A549 (cell line): ENCODE data around the gene TMEM101. TPM values are rescaled to one million over a fixed set of nuclear protein-coding genes. Genes with fewer than 3 reads are reported as not detected.

Experiments
- ATAC-seq, 2 experiments: fragments of 200-7000 bp in 1 of 2; fragments of >200 bp in 1 of 2; cut with Nextera tagmentation in 1 of 2; cut with Tn5 transposase in 1 of 2; 3 replicates each; pipeline versions ENCODE4 v1.8.0 to v1.9.1; 2018 to 2020; ENCODE audit warnings: mild to moderate bottlenecking in 1 of 2, moderate library complexity in 1 of 2
- CTCF ChIA-PET: fragments of 300-600 bp; sonication (Branson Sonifier 250); formaldehyde crosslinking; extraction: SDS; loops from one replicate; lab custom pipeline; 2021; ENCODE audit warnings: antibody characterized with exemption, inconsistent platforms; lab: Yijun Ruan, JAX
- POLR2A ChIA-PET: fragments of 350-600 bp; formaldehyde crosslinking; extraction: SDS; loops from one replicate; lab custom pipeline; 2021; ENCODE audit warnings: antibody characterized with exemption, inconsistent platforms; lab: Yijun Ruan, JAX
- DNase-seq, 2 experiments: peaks; one replicate each; pipeline versions ENCODE4 v3.0.0 to v3.0.0-alpha.2; 2011 to 2016; ENCODE audit warnings: low read depth in 1 of 2, low spot score in 1 of 2
- FAIRE-seq: peaks from 2 replicates; lab custom pipeline; 2011; peaks lifted over from hg19 to GRCh38; lab: Jason Lieb, UNC
- H3K27ac ChIP-seq, 2 experiments: fragments of >200 bp; sonication (Bioruptor Twin); formaldehyde crosslinking; 3 replicates each; pipeline ENCODE4 v1.5.1; 2016 to 2017
- H3K4me1 ChIP-seq: fragments of >200 bp; sonication (Bioruptor Twin); formaldehyde crosslinking; 3 replicates; pipeline ENCODE4 v1.6.1; 2016
- H3K4me2 ChIP-seq: fragments of >200 bp; sonication (Bioruptor Twin); formaldehyde crosslinking; 3 replicates; pipeline ENCODE4 v1.6.1; 2016
- H3K4me3 ChIP-seq: fragments of >200 bp; sonication (Bioruptor Twin); formaldehyde crosslinking; 3 replicates; pipeline ENCODE4 v1.5.1; 2016
- H3K9me3 ChIP-seq: fragments of >200 bp; sonication (Bioruptor Twin); formaldehyde crosslinking; 3 replicates; pipeline ENCODE4 v1.6.1; 2016
- CBX2 ChIP-seq: fragments of 200-600 bp; sonication (generic); IDR thresholded peaks from 2 replicates; pipeline ENCODE4 v1.6.1; 2016; ENCODE audit warnings: low read depth, mild to moderate bottlenecking, borderline replicate concordance
- CEBPB ChIP-seq, 2 experiments: fragments of >200 bp in 1 of 2; sonication (Bioruptor Twin) in 1 of 2; formaldehyde crosslinking in 1 of 2; IDR thresholded peaks; 2 replicates each; pipeline ENCODE4 v1.6.1; 2012 to 2016
- CHD2 ChIP-seq: fragments of 150-350 bp; IDR thresholded peaks from 2 replicates; pipeline ENCODE4 v1.6.1; 2014; ENCODE audit warnings: low read length; ENCODE audit not compliant: partially characterized antibody
- CTCF ChIP-seq: fragments of >200 bp; sonication (Bioruptor Twin); formaldehyde crosslinking; IDR thresholded peaks from 3 replicates; pipeline ENCODE4 v1.5.1; 2016
- EHMT2 ChIP-seq: fragments of 200-600 bp; sonication (generic); IDR thresholded peaks from 2 replicates; pipeline ENCODE4 v1.6.1; 2016; ENCODE audit warnings: antibody characterized with exemption, low read depth, mild to moderate bottlenecking, moderate library complexity
- ELK1 ChIP-seq: fragments of 150-350 bp; IDR thresholded peaks from 2 replicates; pipeline ENCODE4 v1.6.1; 2014; ENCODE audit warnings: low read depth, mild to moderate bottlenecking, low read length
- FOSB ChIP-seq: fragments of 250-450 bp; sonication (Bioruptor Pico); IDR thresholded peaks from 2 replicates; pipeline ENCODE4 v1.5.0; 2020; ENCODE audit warnings: mild to moderate bottlenecking, moderate library complexity
- FOSL2 ChIP-seq, 2 experiments: fragments of 450-650 bp in 1 of 2; fragments of >200 bp in 1 of 2; sonication (Bioruptor Twin) in 1 of 2; formaldehyde crosslinking; IDR thresholded peaks; 2 replicates each; pipeline versions ENCODE4 v1.5.0 to v1.6.1; 2016 to 2020; ENCODE audit warnings: mild to moderate bottlenecking in 1 of 2, moderate library complexity in 1 of 2
- FOXS1 ChIP-seq: fragments of 250-450 bp; sonication (Bioruptor Pico); IDR thresholded peaks from 2 replicates; pipeline ENCODE4 v1.5.0; 2020; ENCODE audit warnings: mild to moderate bottlenecking, moderate library complexity
- GATA3 ChIP-seq: IDR thresholded peaks from 2 replicates; pipeline ENCODE4 v1.6.1; 2012; ENCODE audit warnings: borderline replicate concordance
- HEYL ChIP-seq: fragments of 250-450 bp; sonication (Bioruptor Pico); IDR thresholded peaks from 2 replicates; pipeline ENCODE4 v1.8.0; 2021; ENCODE audit warnings: mild to moderate bottlenecking, moderate library complexity
- HMGXB4 ChIP-seq: fragments of 250-450 bp; sonication (Bioruptor Pico); IDR thresholded peaks from 2 replicates; pipeline ENCODE4 v1.5.0; 2021; ENCODE audit warnings: mild to moderate bottlenecking, moderate library complexity, borderline replicate concordance
- HOXB13 ChIP-seq: fragments of 250-450 bp; sonication (Bioruptor Pico); IDR thresholded peaks from 2 replicates; pipeline ENCODE4 v1.5.0; 2020; ENCODE audit warnings: low read depth, mild to moderate bottlenecking, moderate library complexity
- KDM5A ChIP-seq: fragments of 200-600 bp; sonication (generic); IDR thresholded peaks from 2 replicates; pipeline ENCODE4 v1.6.1; 2016; ENCODE audit warnings: antibody characterized with exemption, mild to moderate bottlenecking
- MAFK ChIP-seq: fragments of 450-650 bp; IDR thresholded peaks from 2 replicates; pipeline ENCODE4 v1.6.1; 2014; ENCODE audit not compliant: partially characterized antibody
- MAX ChIP-seq: IDR thresholded peaks from 2 replicates; pipeline ENCODE4 v1.6.1; 2012
- NFE2L2 ChIP-seq: fragments of 150-350 bp; conservative IDR thresholded peaks from 2 replicates; pipeline ENCODE4 v1.6.1; 2014; ENCODE audit warnings: low read length
- PHF8 ChIP-seq: fragments of 200-600 bp; sonication (generic); IDR thresholded peaks from 2 replicates; pipeline ENCODE4 v1.6.1; 2016; ENCODE audit warnings: low read depth, mild to moderate bottlenecking, antibody characterized with exemption, moderate library complexity, borderline replicate concordance
- POLR2AphosphoS2 ChIP-seq: conservative IDR thresholded peaks from 2 replicates; pipeline ENCODE4 v1.6.1; 2012; ENCODE audit warnings: low read length, improper control_type of control experiment, inconsistent platforms
- RAD21 ChIP-seq, 2 experiments: fragments of >200 bp in 1 of 2; sonication (Bioruptor Twin) in 1 of 2; formaldehyde crosslinking in 1 of 2; IDR thresholded peaks in 1 of 2; conservative IDR thresholded peaks in 1 of 2; 2 replicates in 1 of 2; 3 replicates in 1 of 2; pipeline ENCODE4 v1.6.1; 2012 to 2018; ENCODE audit warnings: inconsistent platforms in 1 of 2
- RARB ChIP-seq: fragments of 250-450 bp; sonication (Bioruptor Pico); IDR thresholded peaks from 2 replicates; pipeline ENCODE4 v1.8.0; 2021; ENCODE audit warnings: mild to moderate bottlenecking, moderate library complexity
- RNF2 ChIP-seq: fragments of 200-600 bp; sonication (generic); IDR thresholded peaks from 2 replicates; pipeline ENCODE4 v1.6.1; 2016; ENCODE audit warnings: low read depth, mild to moderate bottlenecking, antibody characterized with exemption, moderate library complexity, borderline replicate concordance
- SMC3 ChIP-seq: fragments of >200 bp; sonication (Bioruptor Twin); formaldehyde crosslinking; IDR thresholded peaks from 3 replicates; pipeline ENCODE4 v1.6.1; 2018; ENCODE audit warnings: inconsistent platforms
- SREBF2 ChIP-seq: fragments of 450-650 bp; IDR thresholded peaks from 2 replicates; pipeline ENCODE4 v1.6.1; 2014; ENCODE audit warnings: mild to moderate bottlenecking, moderate library complexity
- TP53 ChIP-seq: fragments of 250-450 bp; sonication (Bioruptor Pico); IDR thresholded peaks from 2 replicates; pipeline ENCODE4 v1.5.0; 2021; ENCODE audit warnings: mild to moderate bottlenecking, moderate library complexity
- WGBS: methylation state at CpG from one replicate; pipeline ENCODE4 v1.1.6; 2017; ENCODE audit errors: missing lambda C conversion rate; 5-methylcytosine and 5-hydroxymethylcytosine counted together
- polyA plus RNA-seq, 4 experiments: library from polyadenylated mRNA; depleted of rRNA in 3 of 4; stranded (reverse); fragments of >200 nt; fragmentation: RNase III in 1 of 4; extraction: RNeasy Plus Mini Kit Qiagen cat#74134 plus additional on column Dnase treatment in 1 of 4; gene quantifications; 2 replicates in 3 of 4; 3 replicates in 1 of 4; pipeline ENCODE4 v1.2.3, GENCODE V29; 2011 to 2017

The TMEM101 gene
- polyA plus RNA-seq, 2 of the 4 experiments (the other 2 are of a cell fraction) = 32.2 to 38.2 TPM

- CTCF ChIA-PET = interaction anchor here (0.6 to 24.9 kb wide), 25 partner anchors 11 to 500 kb away, joined by 3 to 657 read pairs (median 6); partner anchors contain the start of genes CD300LG, MPP2, NAGS and PPY
- peak overlapping the region; percentile 45 for H3K4me3 ChIP-seq
Observed at GRCh38 chr17:43995150-43995471, 19.7 kb downstream of the TMEM101 start.

GRCh38 chr17:43994272-43995149, 20.3 kb downstream of the TMEM101 start:
- DNase-seq (peak; percentile 71 to 94), ATAC-seq (peak; percentile 90 to 96), FAIRE-seq (no peak)
- H3K4me2 ChIP-seq = peak overlapping the region; percentile 90
- CTCF ChIA-PET = interaction anchor here (0.6 to 24.9 kb wide), 29 partner anchors 11 to 311 kb away, joined by 3 to 657 read pairs (median 6); partner anchors contain the start of genes MPP2, NAGS, PPY and PYY
- no peaks in the 10 kb centered on the region for H3K9me3 ChIP-seq
- 23% methylated on average over 48 of the region's 52 CpGs for WGBS
- H3K4me1 ChIP-seq = 0 out of 3 replicates have a peak, but pooled peaks cover 3% of the 10 kb centered on the region
- H3K27ac ChIP-seq = peak overlapping the region; percentile 70 to 86
- POLR2A ChIA-PET = no interaction called here
- H3K4me3 ChIP-seq = peak overlapping the region; percentile 45
- TF ChIP-seq FOSL2 (IDR thresholded peaks at IDR 0.05) (no peak), FOSL2 (CRISPR knock-in tag; IDR thresholded peaks at IDR 0.05) (no peak), RAD21 (conservative IDR thresholded peaks at IDR 0.05 in 1 of 2, IDR thresholded peaks at IDR 0.05 in 1 of 2) (peak; percentile 96 to 98), CTCF (peak; percentile 96), CHD2 (peak; percentile 59), SMC3 (peak; percentile 97), MAX (peak; percentile 68; the same call in 1 of the 2 replicates)

More at GRCh38 chr17:43995150-43995471, 19.7 kb downstream of the TMEM101 start:
- peak overlapping the region in 1 of 2 experiments; percentile 86; a peak in 3 of 6 replicates for H3K27ac ChIP-seq
- POLR2A ChIA-PET = interaction anchor here (1.2 kb wide), 1 partner anchor 20 kb away, joined by 7 read pairs; the partner anchor contains the start of gene TMEM101
- H3K9me3 ChIP-seq = no peaks in the 10 kb centered on the region
- 0 out of 3 replicates have a peak, but pooled peaks cover 3% of the 10 kb centered on the region for H3K4me1 ChIP-seq
- H3K4me2 ChIP-seq = peak overlapping the region; percentile 90
- no peak for TF ChIP-seq FOSB (CRISPR knock-in tag)
- no peak for TF ChIP-seq ELK1
- TF ChIP-seq SREBF2 = no peak
- TF ChIP-seq GATA3 = no peak
- TF ChIP-seq HEYL (CRISPR knock-in tag) = no peak
- no peak for TF ChIP-seq KDM5A
- TF ChIP-seq CEBPB (IDR thresholded peaks at IDR 0.05) = no peak
- TF ChIP-seq PHF8 = no peak
- TF ChIP-seq POLR2AphosphoS2 = no peak
- TF ChIP-seq NFE2L2 = no peak
- no peak for TF ChIP-seq CHD2
- TF ChIP-seq FOXS1 (CRISPR knock-in tag) = no peak
- TF ChIP-seq RNF2 = no peak
- TF ChIP-seq CBX2 = no peak
- no peak for TF ChIP-seq HOXB13 (CRISPR knock-in tag)
- TF ChIP-seq RARB = no peak
- TF ChIP-seq HMGXB4 (CRISPR knock-in tag) = no peak
- TF ChIP-seq MAFK = no peak
- TF ChIP-seq TP53 (CRISPR knock-in tag) = no peak
- TF ChIP-seq EHMT2 = no peak
- ATAC-seq (no peak), DNase-seq (no peak), FAIRE-seq (no peak)
- 2% methylated on average over 12 of the region's 12 CpGs for WGBS
